ENCODE data around the gene DEDD2. TPM values are rescaled to one million over a fixed set of nuclear protein-coding genes. Genes with fewer than 3 reads are reported as not detected.

DEDD2 gene
- total and polyA plus RNA-seq, 4 donors = 16.4 to 33.8 (median 19.7) TPM

- H3K36me3 ChIP-seq (ENCODE audit: control insufficient read depth in 1 of 2, insufficient read depth in 2 of 2, low read length in 1 of 2) = peaks cover 6 to 7% of the 10 kb centered on the region in 2 donors
Observed at GRCh38 chr19:42198676-42199439, 18.6 kb downstream of the DEDD2 start.

GRCh38 chr19:42197375-42197817 lies 20.1 kb downstream of the DEDD2 start:
- peaks cover 5 to 6% of the 10 kb centered on the region in 2 donors for H3K36me3 ChIP-seq (ENCODE audit: control insufficient read depth in 1 of 2, insufficient read depth in 2 of 2, low read length in 1 of 2)
- H3K9me3 ChIP-seq (ENCODE audit: control insufficient read depth, low read length) = no peaks in the 10 kb centered on the region
- ATAC-seq (ENCODE audit: low FRiP score) (no peak), DNase-seq (peak; percentile 42 to 50)
- H3K27ac ChIP-seq (ENCODE audit: low read depth in 1 of 2, low read length in 2 of 2) = no peak overlapping the region
- no peak overlapping the region for H3K4me3 ChIP-seq (ENCODE audit: low read length in 2 of 2)
- intact Hi-C loops (cut with DNase I) = no loop called here
- no peaks in the 10 kb centered on the region for H3K4me1 ChIP-seq (ENCODE audit: control insufficient read depth in 1 of 2, insufficient read depth in 2 of 2, low read length in 2 of 2)
- 42 to 53% methylated on average over 5 of the region's 5 CpGs for WGBS, 2 donors
- H3K27me3 ChIP-seq (ENCODE audit: control insufficient read depth in 1 of 2, insufficient read depth in 2 of 2, low read length in 1 of 2) = no peaks in the 10 kb centered on the region

More at GRCh38 chr19:42198676-42199439, 18.6 kb downstream of the DEDD2 start:
- Histone ChIP-seq H3K27ac (ENCODE audit: low read depth in 1 of 2, low read length in 2 of 2) (no peak overlapping the region), H3K4me1 (ENCODE audit: control insufficient read depth in 1 of 2, insufficient read depth in 2 of 2, low read length in 2 of 2) (no peaks in the 10 kb centered on the region), H3K4me3 (ENCODE audit: low read length in 2 of 2) (no peak overlapping the region), H3K27me3 (ENCODE audit: control insufficient read depth in 1 of 2, insufficient read depth in 2 of 2, low read length in 1 of 2) (no peaks in the 10 kb centered on the region), H3K9me3 (ENCODE audit: control insufficient read depth, low read length) (no peaks in the 10 kb centered on the region)
- ATAC-seq (ENCODE audit: low FRiP score) = no peak
- WGBS, 2 donors = 76 to 81% methylated on average over 7 of the region's 7 CpGs
- DNase-seq = peak; percentile 58 to 75
- intact Hi-C loops (cut with DNase I) = no loop called here

DNA sequence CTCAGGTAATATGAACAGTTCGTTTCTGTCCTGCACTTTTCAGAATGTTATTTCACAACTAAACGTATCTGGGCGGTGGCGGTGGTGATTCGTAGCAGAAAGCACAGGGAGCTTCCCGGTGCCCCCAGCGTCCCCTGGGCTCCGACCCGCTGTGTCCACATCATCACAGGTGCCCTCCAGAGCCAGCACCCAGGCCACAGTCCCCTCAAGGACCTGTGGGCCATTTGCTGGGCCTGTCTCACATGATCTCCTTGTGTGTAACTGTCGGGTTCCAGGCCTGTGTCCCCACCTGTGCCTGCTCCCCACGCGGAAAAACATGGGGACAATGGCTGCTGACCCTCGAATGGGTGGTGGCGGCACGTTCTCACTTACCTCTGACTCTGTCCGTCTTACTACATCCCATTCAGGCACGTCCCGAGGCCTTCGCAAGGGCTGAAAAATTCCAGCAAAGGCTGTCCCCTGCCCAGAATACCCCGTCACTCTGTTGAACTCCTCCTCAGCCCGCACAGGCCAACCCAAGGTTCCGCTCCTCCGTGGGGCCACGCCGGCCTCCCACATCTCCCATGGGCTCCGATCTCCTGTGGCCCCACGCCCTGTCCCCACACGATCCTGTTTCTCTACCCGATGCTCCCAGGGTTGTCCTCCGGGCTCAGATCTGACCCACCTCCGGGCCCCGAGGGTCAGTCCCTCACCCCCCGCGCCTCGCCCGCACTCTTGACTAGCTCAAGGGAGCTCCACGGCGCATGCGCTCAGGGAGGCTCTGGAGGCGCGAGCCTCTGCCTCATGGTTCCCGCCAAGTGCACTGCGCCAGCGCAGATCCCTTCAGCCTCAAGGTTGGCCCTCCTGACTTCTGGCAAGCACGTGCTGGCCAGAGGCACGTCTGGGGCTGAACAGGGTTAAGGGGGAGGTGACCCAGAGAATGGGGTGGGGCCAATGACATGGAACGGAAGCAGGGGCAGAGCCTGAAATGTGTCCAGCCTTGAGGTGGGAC lies 21.2 kb downstream of the DEDD2 start:
- no peak for ATAC-seq (ENCODE audit: low FRiP score)

GRCh38 chr19:42193706-42194105 lies 23.8 kb downstream of the DEDD2 start:
- 61 to 65% methylated on average over 3 of the region's 3 CpGs for WGBS, 2 donors
- no peak overlapping the region for H3K27ac ChIP-seq (ENCODE audit: low read depth in 1 of 2, low read length in 2 of 2)
- intact Hi-C loops (cut with DNase I) = no loop called here
- DNase-seq (no peak), ATAC-seq (ENCODE audit: low FRiP score) (no peak)
- H3K4me3 ChIP-seq (ENCODE audit: low read length in 2 of 2) = no peak overlapping the region
- H3K36me3 ChIP-seq (ENCODE audit: control insufficient read depth in 1 of 2, insufficient read depth in 2 of 2, low read length in 1 of 2) = peaks cover 4% of the 10 kb centered on the region in 2 donors
- H3K4me1 ChIP-seq (ENCODE audit: control insufficient read depth in 1 of 2, insufficient read depth in 2 of 2, low read length in 2 of 2) = no peaks in the 10 kb centered on the region
- H3K27me3 ChIP-seq (ENCODE audit: control insufficient read depth in 1 of 2, insufficient read depth in 2 of 2, low read length in 1 of 2) = no peaks in the 10 kb centered on the region
- H3K9me3 ChIP-seq (ENCODE audit: control insufficient read depth, low read length) = no peaks in the 10 kb centered on the region

More for the DNA sequence above, 21.2 kb downstream of the DEDD2 start:
- DNase-seq = peak; percentile 48 to 71
- Histone ChIP-seq H3K4me3 (ENCODE audit: low read length in 2 of 2) (no peak overlapping the region), H3K36me3 (ENCODE audit: control insufficient read depth in 1 of 2, insufficient read depth in 2 of 2, low read length in 1 of 2) (peaks cover 5 to 6% of the 10 kb centered on the region in 2 donors), H3K27ac (ENCODE audit: low read depth in 1 of 2, low read length in 2 of 2) (no peak overlapping the region), H3K4me1 (ENCODE audit: control insufficient read depth in 1 of 2, insufficient read depth in 2 of 2, low read length in 2 of 2) (no peaks in the 10 kb centered on the region), H3K27me3 (ENCODE audit: control insufficient read depth in 1 of 2, insufficient read depth in 2 of 2, low read length in 1 of 2) (no peaks in the 10 kb centered on the region), H3K9me3 (ENCODE audit: control insufficient read depth, low read length) (no peaks in the 10 kb centered on the region)
- intact Hi-C loops (cut with DNase I) = no loop called here
- WGBS, 2 donors = 87 to 88% methylated on average over 47 of the region's 47 CpGs

- Histone ChIP-seq H3K4me1 (ENCODE audit: control insufficient read depth in 1 of 2, insufficient read depth in 2 of 2, low read length in 2 of 2) (no peaks in the 10 kb centered on the region), H3K9me3 (ENCODE audit: control insufficient read depth, low read length) (no peaks in the 10 kb centered on the region), H3K36me3 (ENCODE audit: control insufficient read depth in 1 of 2, insufficient read depth in 2 of 2, low read length in 1 of 2) (peaks cover 0 to 2% of the 10 kb centered on the region in 2 donors), H3K4me3 (ENCODE audit: low read length in 2 of 2) (no peak overlapping the region), H3K27me3 (ENCODE audit: control insufficient read depth in 1 of 2, insufficient read depth in 2 of 2, low read length in 1 of 2) (no peaks in the 10 kb centered on the region), H3K27ac (ENCODE audit: low read depth in 1 of 2, low read length in 2 of 2) (no peak overlapping the region)
- DNase-seq = no peak
- WGBS, 2 donors = 48 to 59% methylated on average over 1 of the region's 1 CpG
- intact Hi-C loops (cut with DNase I) = no loop called here
- ATAC-seq (ENCODE audit: low FRiP score) = no peak
Observed at GRCh38 chr19:42193294-42193693, 24.2 kb downstream of the DEDD2 start.

DNA sequence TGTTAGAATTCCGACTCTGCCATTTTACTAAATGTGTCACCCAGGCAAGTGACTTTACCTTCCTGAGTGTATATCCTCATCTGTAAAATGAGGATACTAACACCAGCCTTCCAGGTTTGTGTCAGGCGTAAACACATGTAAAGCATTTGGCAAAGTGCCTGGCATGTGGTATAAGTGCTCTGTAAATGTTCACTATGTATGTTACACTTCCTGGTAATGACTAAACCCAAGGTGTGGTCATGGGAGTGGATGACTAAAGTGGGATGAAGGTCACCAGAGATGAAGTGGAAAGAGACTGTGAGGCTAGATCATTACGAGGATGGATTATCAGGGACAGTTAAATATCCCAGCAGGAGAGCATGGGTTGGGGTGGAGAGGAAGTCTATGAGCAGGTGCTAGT lies 25.6 kb downstream of the DEDD2 start:
- Histone ChIP-seq H3K36me3 (ENCODE audit: control insufficient read depth in 1 of 2, insufficient read depth in 2 of 2, low read length in 1 of 2) (no peaks in the 10 kb centered on the region), H3K27me3 (ENCODE audit: control insufficient read depth in 1 of 2, insufficient read depth in 2 of 2, low read length in 1 of 2) (no peaks in the 10 kb centered on the region), H3K4me1 (ENCODE audit: control insufficient read depth in 1 of 2, insufficient read depth in 2 of 2, low read length in 2 of 2) (no peaks in the 10 kb centered on the region), H3K4me3 (ENCODE audit: low read length in 2 of 2) (no peak overlapping the region), H3K27ac (ENCODE audit: low read depth in 1 of 2, low read length in 2 of 2) (no peak overlapping the region), H3K9me3 (ENCODE audit: control insufficient read depth, low read length) (no peaks in the 10 kb centered on the region)
- ATAC-seq (ENCODE audit: low FRiP score) (no peak), DNase-seq (no peak)
- intact Hi-C loops (cut with DNase I) = no loop called here
- WGBS, 2 donors = 62 to 72% methylated on average over 3 of the region's 3 CpGs

DNA sequence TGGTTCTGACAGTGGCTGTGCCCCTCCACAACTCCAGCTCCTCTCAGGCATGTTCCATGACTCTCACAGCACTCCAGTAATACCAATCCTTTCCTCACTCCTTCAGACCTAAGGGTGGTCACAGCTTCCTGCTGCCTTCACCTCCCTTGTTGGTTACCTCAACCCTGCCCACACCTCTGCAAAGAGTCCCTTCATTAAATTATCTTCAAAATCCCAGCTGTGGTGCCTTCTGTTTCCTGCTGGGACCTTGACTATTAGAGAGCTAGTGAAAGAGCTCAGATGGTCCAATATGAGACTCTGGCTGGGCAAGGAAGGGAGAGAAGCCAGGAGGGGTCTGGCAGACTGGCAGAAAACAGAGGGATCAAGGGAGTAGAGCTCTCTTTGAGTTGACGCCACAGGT lies 26.1 kb downstream of the DEDD2 start:
- Histone ChIP-seq H3K4me1 (ENCODE audit: control insufficient read depth in 1 of 2, insufficient read depth in 2 of 2, low read length in 2 of 2) (no peaks in the 10 kb centered on the region), H3K9me3 (ENCODE audit: control insufficient read depth, low read length) (no peaks in the 10 kb centered on the region), H3K36me3 (ENCODE audit: control insufficient read depth in 1 of 2, insufficient read depth in 2 of 2, low read length in 1 of 2) (no peaks in the 10 kb centered on the region), H3K4me3 (ENCODE audit: low read length in 2 of 2) (no peak overlapping the region), H3K27ac (ENCODE audit: low read depth in 1 of 2, low read length in 2 of 2) (no peak overlapping the region), H3K27me3 (ENCODE audit: control insufficient read depth in 1 of 2, insufficient read depth in 2 of 2, low read length in 1 of 2) (no peaks in the 10 kb centered on the region)
- ATAC-seq (ENCODE audit: low FRiP score) = no peak
- intact Hi-C loops (cut with DNase I) = no loop called here
- DNase-seq = no peak
- 73 to 86% methylated on average over 1 of the region's 1 CpG for WGBS, 2 donors

- Histone ChIP-seq H3K36me3 (ENCODE audit: control insufficient read depth in 1 of 2, insufficient read depth in 2 of 2, low read length in 1 of 2) (no peaks in the 10 kb centered on the region), H3K4me3 (ENCODE audit: low read length in 2 of 2) (no peak overlapping the region), H3K9me3 (ENCODE audit: control insufficient read depth, low read length) (no peaks in the 10 kb centered on the region), H3K4me1 (ENCODE audit: control insufficient read depth in 1 of 2, insufficient read depth in 2 of 2, low read length in 2 of 2) (no peaks in the 10 kb centered on the region), H3K27me3 (ENCODE audit: control insufficient read depth in 1 of 2, insufficient read depth in 2 of 2, low read length in 1 of 2) (no peaks in the 10 kb centered on the region), H3K27ac (ENCODE audit: low read depth in 1 of 2, low read length in 2 of 2) (no peak overlapping the region)
- no peak for ATAC-seq (ENCODE audit: low FRiP score)
- 62 to 67% methylated on average over 3 of the region's 3 CpGs for WGBS, 2 donors
- intact Hi-C loops (cut with DNase I) = no loop called here
- DNase-seq = peak in 1 of 2 donors; percentile 15
Observed at GRCh38 chr19:42189133-42189532, 28.3 kb downstream of the DEDD2 start.

Data from aorta (tissue), 5 donors.